Stimulated activated CD4-positive, alpha-beta T cell treated with anti-CD3 and anti-CD28 coated beads, Interleukin-15, amount 100 ng/mL, for 24 hours (primary cell): Measurements from ENCODE around the gene CDH4.

ENCODE experiments used
- DNase-seq: peaks from one replicate; pipeline ENCODE4 v3.0.0-alpha.2; 2020

Gene CDH4

DNA sequence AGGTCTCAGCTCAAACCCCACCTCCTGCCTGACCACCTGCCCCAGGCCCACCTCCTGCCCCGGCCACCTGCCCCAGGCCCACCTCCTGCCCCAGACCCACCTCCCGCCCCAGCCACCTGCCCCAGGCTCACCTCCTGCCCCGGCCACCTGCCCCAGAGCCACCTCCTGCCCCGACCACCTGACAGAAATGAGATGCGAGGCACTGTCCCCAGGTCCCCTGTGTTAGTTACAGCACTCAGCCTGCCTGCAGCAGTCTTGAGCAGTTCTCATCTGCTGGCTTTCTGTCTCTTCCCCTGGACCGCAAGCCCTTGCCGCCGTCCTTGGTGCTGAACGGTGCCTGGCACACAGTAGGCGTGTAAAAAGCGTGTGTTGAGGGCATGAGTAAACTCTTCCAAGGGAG is 79.5 kb downstream of the CDH4 start:
- DNase-seq: no peak

- no peak for DNase-seq
Observed at GRCh38 chr20:61332016-61332975, 80.2 kb downstream of the CDH4 start.

DNA sequence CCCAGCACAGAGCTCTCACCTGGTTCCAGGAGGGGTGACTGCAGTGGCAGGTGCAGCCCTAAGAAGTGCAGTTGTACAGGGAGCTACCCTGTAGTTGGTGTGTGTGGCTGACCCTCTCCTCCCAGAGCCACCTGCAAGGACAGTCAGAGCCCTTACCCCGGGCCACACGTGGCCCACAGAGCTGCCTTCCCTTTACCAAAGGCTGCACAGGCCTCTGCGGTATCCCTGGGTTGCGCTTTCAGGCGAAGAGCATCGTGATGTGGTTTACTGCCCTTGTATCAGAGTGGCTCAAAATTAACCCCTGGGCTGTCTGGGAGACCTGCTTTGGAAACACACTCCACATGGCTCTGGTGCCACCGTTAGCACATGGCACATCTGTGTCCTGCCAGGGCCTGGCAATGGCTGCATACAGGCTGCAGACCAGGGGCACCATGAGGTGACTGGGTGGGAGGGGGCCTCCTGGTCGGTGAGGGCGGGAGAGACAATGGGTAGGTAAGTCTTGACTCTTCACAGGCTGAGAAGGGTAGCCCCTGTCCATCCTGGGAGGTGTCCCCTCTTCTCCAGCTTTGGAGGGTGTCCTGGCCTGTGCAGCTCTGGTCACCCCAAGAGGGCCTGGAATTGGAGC is 81.5 kb downstream of the CDH4 start:
- no peak for DNase-seq

GRCh38 chr20:61340157-61340556 is 88.1 kb downstream of the CDH4 start:
- DNase-seq: no peak

GRCh38 chr20:61341605-61342004 is 89.5 kb downstream of the CDH4 start:
- no peak for DNase-seq

DNA sequence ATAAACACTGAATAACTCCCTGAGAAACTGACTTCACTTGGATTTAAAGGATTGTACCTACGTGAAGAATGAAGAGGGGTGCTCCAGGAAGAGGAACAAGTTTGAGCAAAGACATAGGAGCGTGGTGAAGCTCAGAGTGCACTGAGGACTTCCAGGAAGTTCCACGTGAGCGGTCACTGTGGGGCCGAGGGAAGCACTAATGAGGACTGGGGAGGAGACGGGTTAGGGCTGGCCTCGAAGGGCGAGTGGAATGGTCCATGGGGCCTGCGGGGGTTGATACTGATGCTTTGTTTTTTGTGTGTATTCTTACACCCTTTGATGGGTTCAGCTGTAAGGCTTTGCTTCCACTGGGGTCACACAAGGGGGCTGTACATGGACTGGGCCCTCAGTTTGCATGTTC is 91.9 kb downstream of the CDH4 start:
- no peak for DNase-seq

GRCh38 chr20:61345656-61346055 is 93.6 kb downstream of the CDH4 start:
- no peak for DNase-seq

GRCh38 chr20:61346996-61347395 is 94.9 kb downstream of the CDH4 start:
- no peak for DNase-seq

GRCh38 chr20:61347443-61347842 is 95.4 kb downstream of the CDH4 start:
- DNase-seq: no peak

- no peak for DNase-seq
Observed at GRCh38 chr20:61349447-61350165, 97.5 kb downstream of the CDH4 start.

GRCh38 chr20:61350500-61351250 is 98.6 kb downstream of the CDH4 start:
- DNase-seq: no peak

GRCh38 chr20:61352346-61353260 is 100.5 kb downstream of the CDH4 start:
- DNase-seq: no peak

DNA sequence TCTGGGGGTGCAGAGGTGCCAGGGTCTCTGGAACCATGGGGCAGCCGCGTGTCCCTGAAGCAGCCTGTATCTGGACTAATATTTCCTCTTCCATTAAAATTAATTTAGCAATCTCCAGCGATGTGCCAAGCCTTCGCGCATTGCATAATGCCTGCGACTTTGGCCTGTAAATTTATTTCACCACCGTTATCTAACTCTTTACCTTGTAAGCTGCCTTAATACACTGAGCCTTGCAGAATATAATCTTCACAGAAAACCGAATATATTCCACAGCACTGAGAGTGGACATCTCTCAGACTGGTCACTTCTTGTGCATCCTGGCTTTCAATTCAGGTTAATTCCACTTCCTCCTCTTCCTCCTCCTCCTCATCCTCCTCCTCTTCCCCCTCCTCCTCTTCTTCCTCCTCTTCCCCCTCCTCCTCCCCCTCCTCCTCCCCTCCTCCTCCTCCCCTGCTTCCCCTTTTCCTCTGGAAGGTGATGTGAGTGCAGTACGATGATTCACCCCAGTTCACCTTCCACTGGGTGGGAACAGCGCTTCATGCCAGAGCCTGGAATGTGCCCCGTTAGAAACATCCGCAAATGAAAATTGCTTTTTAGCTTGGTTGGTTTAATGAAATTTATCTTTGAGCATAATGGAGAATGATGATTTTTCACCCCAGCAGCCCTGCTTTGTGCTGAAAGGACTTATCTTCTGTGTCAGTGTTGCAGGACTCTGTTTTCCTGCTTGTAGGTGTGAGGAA is 101.4 kb downstream of the CDH4 start:
- DNase-seq: no peak

- DNase-seq: no peak
Observed at GRCh38 chr20:61354001-61354390, 101.9 kb downstream of the CDH4 start.

DNA sequence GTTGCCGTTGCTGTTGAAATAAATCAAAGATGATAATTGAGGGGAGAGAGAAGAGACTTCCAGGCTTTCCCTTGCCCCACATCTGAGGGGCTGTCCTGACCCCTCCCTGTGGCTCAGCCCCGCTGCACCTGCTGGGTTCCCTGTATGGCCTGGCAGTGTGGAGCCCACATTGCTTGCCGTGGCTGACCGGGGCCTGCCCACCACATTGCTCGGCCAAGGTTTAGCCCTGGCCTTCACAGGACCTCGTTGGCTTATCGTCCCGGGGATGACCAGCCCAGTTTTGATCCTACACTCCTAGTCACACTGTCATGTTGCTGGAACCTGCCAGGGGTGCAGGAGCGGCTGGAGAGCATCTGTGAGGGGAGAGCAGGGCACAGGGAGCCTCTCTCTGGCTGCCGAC is 102.4 kb downstream of the CDH4 start:
- DNase-seq: no peak

DNA sequence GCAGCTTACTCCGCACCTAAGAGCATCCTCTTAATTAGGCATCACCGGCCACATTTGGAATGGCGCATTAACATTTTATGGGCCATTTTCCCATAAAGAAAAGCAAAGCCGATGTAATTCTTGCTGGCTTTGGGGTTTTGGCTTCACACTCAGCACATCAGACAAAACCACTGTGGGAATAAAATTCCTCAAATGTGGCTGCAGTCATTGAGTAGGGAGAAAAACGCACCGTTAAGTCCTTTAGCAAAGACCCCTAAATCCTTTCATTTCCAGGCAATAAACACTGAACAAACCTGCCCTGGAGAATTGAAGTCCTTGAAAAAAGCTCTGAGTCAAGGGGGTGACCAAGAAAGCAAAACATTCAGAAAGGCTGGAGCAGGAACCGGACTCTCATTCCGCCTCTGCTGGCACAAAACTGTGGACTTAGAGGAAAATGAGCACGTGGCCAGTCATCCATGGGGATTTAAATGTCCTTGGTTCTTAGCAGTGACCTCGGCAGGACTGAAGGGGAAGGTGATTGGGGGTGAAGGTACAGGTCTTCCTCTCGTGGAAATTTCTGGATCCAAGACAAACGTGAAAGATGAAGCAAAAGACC is 102.9 kb downstream of the CDH4 start:
- no peak for DNase-seq

DNA sequence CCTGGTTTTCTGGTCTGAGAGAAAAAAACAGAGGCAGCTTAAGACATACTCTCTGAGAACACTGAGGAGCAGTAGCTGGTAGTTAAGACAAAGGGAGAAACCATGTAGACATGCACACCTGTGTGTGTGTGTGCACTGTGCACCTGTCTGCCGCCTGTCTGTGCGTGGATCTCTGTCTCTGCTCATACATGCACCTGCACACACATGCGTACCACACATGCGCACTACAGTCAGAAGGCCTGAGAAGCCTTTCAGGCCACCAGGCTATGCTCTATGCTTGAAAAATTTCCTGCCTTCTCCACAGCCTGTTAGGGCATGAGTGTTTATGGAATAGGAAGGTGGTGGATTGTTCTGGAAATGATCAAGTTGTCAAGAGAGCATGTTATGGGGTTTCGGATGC is 103.5 kb downstream of the CDH4 start:
- DNase-seq: no peak

DNA sequence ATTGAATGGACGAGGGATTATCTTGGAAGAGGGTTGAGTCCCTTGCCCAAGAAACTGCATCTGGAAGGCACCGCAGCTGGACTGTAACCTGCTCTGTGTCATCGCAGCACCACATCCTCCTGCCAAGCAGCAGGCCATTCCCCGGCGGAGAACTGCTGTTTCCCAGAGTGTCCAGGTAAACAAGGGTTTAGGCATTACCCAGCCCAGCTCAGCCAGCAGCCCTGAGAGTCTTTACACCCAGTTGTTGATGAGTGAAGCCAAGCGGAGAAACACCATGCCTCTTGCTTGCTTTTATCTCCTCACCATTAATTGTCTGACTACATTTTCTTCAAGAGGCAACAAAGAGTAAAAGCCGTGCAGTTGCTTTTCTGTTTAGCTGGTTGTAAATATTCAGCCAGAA is 104.1 kb downstream of the CDH4 start:
- DNase-seq: no peak

DNA sequence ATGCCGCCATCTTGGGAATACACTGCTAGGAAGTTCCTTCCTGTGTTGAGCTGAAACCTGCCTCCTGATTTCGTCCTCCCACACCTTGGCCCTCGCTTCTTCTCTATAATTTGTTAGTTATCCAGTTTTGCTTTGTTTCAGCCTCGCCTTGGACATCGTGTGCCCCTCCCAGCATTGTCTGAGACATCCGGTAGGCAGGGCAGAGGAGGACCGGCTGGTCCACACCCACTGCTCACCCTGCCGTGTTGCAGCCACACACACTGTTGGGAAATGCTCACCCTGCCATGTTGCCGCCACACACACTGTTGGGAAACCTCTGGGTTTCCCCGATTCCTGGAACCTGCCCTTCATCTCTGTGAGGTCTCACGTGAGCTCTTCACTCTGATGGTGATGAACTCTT is 105.1 kb downstream of the CDH4 start:
- no peak for DNase-seq

GRCh38 chr20:61359254-61359653 is 107.2 kb downstream of the CDH4 start:
- no peak for DNase-seq

DNA sequence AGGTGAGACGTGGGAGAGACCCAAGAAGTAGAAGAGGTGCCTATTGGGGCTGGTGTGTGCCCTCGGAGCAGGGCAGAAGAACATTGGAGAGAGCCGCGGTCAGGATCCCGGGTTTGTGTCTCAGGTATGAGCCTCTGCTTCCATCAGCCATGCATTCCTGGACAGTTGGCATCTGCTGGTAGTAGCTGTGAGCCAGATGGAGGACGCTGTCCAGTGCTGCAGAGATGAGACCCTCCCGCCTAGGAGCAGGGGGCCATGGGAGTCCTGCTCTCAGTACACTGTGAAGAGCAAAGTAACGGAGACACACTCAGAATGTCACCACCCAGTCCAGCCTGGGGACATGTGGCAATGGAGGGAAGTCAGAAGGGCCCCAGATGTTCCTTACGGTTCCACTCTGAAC is 108.2 kb downstream of the CDH4 start:
- no peak for DNase-seq
